HG02943 (cell line): Measurements from ENCODE around the gene LMO1.

Experiments
- ATAC-seq: cut with Tn5 transposase; IDR thresholded peaks from one replicate; pipeline ENCODE4 v1.9.1; 2021; ENCODE audit warnings: mild to moderate bottlenecking, low read depth, moderate library complexity; ENCODE audit not compliant: unreplicated experiment

Gene LMO1

GRCh38 chr11:8177136-8177535 is 86.5 kb downstream of the LMO1 start:
- ATAC-seq, result no peak
